ENCODE results near the gene WNT9A. TPM values are rescaled to one million over a fixed set of nuclear protein-coding genes. Genes with fewer than 3 reads are reported as not detected.
"Not testable (repeated sequence)": the region's sequence is repeated elsewhere in the genome, so short reads cannot be mapped to it uniquely, and the experiment has no call there.

The WNT9A gene
- total and polyA plus RNA-seq, 2 experiments from 2014 or later, result 1.4 TPM; not detected in 1

DNA sequence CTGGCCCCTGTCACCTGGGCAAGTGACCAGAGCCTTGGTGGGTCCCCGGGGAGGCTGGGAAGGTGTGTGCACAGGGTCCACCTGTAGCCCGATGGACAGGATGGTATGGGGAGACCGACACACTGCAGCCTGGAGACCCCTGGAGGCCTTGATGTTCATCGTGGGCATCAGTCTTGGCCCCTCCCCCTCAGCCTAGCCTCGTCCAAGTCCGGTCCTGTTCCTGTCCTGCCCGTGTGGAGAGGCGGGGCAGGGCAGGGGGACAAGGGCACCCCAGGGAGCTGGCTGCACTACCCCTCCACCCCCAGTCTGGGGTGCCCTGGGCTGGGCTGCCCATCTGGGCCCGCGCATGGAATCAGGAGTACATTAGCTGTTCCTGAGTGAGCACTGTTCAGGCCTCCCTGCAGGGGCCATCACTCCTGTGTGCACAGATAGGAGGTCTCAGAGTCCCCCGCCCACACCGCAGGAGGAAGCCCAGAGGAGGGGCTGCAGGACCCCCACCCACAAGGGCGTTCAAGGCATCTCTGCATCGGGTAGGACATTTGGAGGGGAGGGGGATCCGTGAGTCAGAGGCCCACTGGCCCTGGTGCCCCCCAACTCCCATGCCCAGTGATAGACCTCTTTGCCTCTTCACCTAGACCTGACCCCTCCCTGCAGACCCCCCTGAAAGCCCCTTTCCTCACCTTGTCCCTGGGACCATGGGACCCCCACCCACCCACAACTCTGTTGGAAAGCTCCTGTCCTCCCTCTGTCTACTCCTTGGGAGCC lies 63.2 kb downstream of the WNT9A start:
- no peaks in the 10 kb centered on the region for H3K9me3 ChIP-seq (ENCODE audit: low read depth)
- H3K4me1 ChIP-seq (ENCODE audit: low read depth), result no peaks in the 10 kb centered on the region
- no peak for DNase-seq (ENCODE audit: low read depth in 1 of 2, low spot score in 1 of 2)
- TF ChIP-seq, protein P1, sequence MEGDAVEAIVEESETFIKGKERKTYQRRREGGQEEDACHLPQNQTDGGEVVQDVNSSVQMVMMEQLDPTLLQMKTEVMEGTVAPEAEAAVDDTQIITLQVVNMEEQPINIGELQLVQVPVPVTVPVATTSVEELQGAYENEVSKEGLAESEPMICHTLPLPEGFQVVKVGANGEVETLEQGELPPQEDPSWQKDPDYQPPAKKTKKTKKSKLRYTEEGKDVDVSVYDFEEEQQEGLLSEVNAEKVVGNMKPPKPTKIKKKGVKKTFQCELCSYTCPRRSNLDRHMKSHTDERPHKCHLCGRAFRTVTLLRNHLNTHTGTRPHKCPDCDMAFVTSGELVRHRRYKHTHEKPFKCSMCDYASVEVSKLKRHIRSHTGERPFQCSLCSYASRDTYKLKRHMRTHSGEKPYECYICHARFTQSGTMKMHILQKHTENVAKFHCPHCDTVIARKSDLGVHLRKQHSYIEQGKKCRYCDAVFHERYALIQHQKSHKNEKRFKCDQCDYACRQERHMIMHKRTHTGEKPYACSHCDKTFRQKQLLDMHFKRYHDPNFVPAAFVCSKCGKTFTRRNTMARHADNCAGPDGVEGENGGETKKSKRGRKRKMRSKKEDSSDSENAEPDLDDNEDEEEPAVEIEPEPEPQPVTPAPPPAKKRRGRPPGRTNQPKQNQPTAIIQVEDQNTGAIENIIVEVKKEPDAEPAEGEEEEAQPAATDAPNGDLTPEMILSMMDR (IDR thresholded peaks at IDR 0.05; ENCODE audit: low read depth, low read length), result no peak
- peaks cover 11% of the 10 kb centered on the region for H3K27me3 ChIP-seq
- H3K27ac ChIP-seq, result no peak overlapping the region
- H3K4me3 ChIP-seq, result no peak overlapping the region
- no peaks in the 10 kb centered on the region for H3K36me3 ChIP-seq

- Histone ChIP-seq H3K27ac (no peak overlapping the region), H3K9me3 (ENCODE audit: low read depth) (no peaks in the 10 kb centered on the region), H3K4me1 (ENCODE audit: low read depth) (no peaks in the 10 kb centered on the region), H3K27me3 (peaks cover 14% of the 10 kb centered on the region), H3K36me3 (no peaks in the 10 kb centered on the region), H3K4me3 (no peak overlapping the region)
- TF ChIP-seq, protein P1 (IDR thresholded peaks at IDR 0.05; ENCODE audit: low read depth, low read length), result no peak
- no peak for DNase-seq (ENCODE audit: low read depth in 1 of 2, low spot score in 1 of 2)
Observed at GRCh38 chr1:227883641-227884301, 64.0 kb downstream of the WNT9A start.

GRCh38 chr1:227883073-227883520 lies 64.6 kb downstream of the WNT9A start:
- peaks cover 14% of the 10 kb centered on the region for H3K27me3 ChIP-seq
- no peaks in the 10 kb centered on the region for H3K36me3 ChIP-seq
- TF ChIP-seq, protein P1 (IDR thresholded peaks at IDR 0.05; ENCODE audit: low read depth, low read length), result no peak
- H3K27ac ChIP-seq, result no peak overlapping the region
- no peak overlapping the region for H3K4me3 ChIP-seq
- no peaks in the 10 kb centered on the region for H3K9me3 ChIP-seq (ENCODE audit: low read depth)
- DNase-seq (ENCODE audit: low read depth in 1 of 2, low spot score in 1 of 2), result no peak
- H3K4me1 ChIP-seq (ENCODE audit: low read depth), result no peaks in the 10 kb centered on the region

- DNase-seq (ENCODE audit: low read depth in 1 of 2, low spot score in 1 of 2), result no peak
- Histone ChIP-seq H3K36me3 (no peaks in the 10 kb centered on the region), H3K4me3 (no peak overlapping the region), H3K27me3 (peaks cover 14% of the 10 kb centered on the region), H3K4me1 (ENCODE audit: low read depth) (no peaks in the 10 kb centered on the region), H3K27ac (no peak overlapping the region), H3K9me3 (ENCODE audit: low read depth) (no peaks in the 10 kb centered on the region)
- TF ChIP-seq, protein P1 (IDR thresholded peaks at IDR 0.05; ENCODE audit: low read depth, low read length), result no peak
Observed at GRCh38 chr1:227880342-227880924, 67.3 kb downstream of the WNT9A start.

DNA sequence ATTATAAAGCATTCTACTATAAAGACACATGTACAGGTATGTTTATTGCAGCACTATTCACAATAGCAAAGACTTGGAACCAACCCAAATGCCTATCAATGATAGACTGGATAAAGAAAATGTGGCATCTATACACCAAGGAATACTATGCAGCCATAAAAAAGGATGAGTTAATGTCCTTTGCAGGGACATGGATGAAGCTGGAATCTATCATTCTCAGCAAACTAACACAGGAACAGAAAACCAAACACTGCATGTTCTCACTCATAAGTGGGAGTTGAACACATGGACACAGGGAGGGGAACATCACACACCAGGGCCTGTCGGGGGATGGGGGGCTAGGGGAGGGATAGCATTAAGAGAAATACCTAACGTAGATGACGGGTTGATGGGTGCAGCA lies 69.9 kb downstream of the WNT9A start:
- H3K36me3 ChIP-seq; H3K27ac ChIP-seq; H3K4me1 ChIP-seq (ENCODE audit: low read depth); DNase-seq (ENCODE audit: low read depth in 1 of 2, low spot score in 1 of 2); H3K4me3 ChIP-seq; H3K9me3 ChIP-seq (ENCODE audit: low read depth): not testable (repeated sequence)
- H3K27me3 ChIP-seq, result peaks cover 14% of the 10 kb centered on the region

DNA sequence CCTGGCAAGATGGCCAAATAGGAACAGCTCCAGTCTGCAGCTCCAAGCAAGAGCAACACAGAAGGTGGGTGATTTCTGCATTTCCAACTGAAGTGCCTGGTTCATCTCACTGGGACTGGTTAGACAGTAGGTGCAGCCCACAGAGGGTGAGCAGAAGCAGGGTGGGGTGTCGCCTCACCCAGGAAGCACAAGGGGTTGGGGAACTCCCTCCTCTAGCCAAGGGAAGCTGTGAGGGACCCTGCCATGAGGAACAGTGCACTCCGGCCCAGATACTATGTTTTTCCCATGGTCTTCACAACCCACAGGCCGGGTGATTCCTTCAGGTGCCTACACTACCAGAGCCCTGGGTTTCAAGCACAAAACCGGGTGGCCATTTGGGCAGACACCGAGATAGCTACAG lies 75.8 kb downstream of the WNT9A start:
- not testable (repeated sequence) for H3K4me3 ChIP-seq; H3K9me3 ChIP-seq (ENCODE audit: low read depth); H3K27me3 ChIP-seq; H3K4me1 ChIP-seq (ENCODE audit: low read depth); DNase-seq (ENCODE audit: low read depth in 1 of 2, low spot score in 1 of 2); H3K27ac ChIP-seq; H3K36me3 ChIP-seq

All from cardiac muscle cell (in vitro differentiated cells and primary cell).